H7 (cell line): ENCODE measurements around the gene DGLUCY. TPM values are rescaled to one million over a fixed set of nuclear protein-coding genes. Genes with fewer than 3 reads are reported as not detected.
"Not testable (repeated sequence)": the region's sequence is repeated elsewhere in the genome, so short reads cannot be mapped to it uniquely, and the experiment has no call there.

Experiments
- DNase-seq: peaks from one replicate; pipeline ENCODE4 v3.0.0; 2012
- H3K27me3 ChIP-seq: 2 replicates; pipeline ENCODE4 v1.6.0; 2011; ENCODE audit warnings: mild to moderate bottlenecking, low read length; ENCODE audit not compliant: control insufficient read depth, insufficient read depth
- H3K36me3 ChIP-seq: replicated peaks from 2 replicates; pipeline ENCODE4 v1.5.1; 2011; ENCODE audit warnings: low read length; ENCODE audit not compliant: control insufficient read depth, insufficient read depth
- H3K4me3 ChIP-seq: 2 replicates; pipeline ENCODE4 v1.5.1; 2011; ENCODE audit warnings: low read depth, mild to moderate bottlenecking, control low read depth, low read length, moderate library complexity; ENCODE audit not compliant: insufficient read depth
- total RNA-seq: library from RNA; depleted of rRNA; stranded (reverse); fragments of >200 nt; shearing (Covaris generic); gene quantifications from 2 replicates; pipeline ENCODE4 v1.2.3, GENCODE V29; 2014

DGLUCY gene
- total RNA-seq, 1 experiment from 2014 or later, result 20.3 TPM

DNA sequence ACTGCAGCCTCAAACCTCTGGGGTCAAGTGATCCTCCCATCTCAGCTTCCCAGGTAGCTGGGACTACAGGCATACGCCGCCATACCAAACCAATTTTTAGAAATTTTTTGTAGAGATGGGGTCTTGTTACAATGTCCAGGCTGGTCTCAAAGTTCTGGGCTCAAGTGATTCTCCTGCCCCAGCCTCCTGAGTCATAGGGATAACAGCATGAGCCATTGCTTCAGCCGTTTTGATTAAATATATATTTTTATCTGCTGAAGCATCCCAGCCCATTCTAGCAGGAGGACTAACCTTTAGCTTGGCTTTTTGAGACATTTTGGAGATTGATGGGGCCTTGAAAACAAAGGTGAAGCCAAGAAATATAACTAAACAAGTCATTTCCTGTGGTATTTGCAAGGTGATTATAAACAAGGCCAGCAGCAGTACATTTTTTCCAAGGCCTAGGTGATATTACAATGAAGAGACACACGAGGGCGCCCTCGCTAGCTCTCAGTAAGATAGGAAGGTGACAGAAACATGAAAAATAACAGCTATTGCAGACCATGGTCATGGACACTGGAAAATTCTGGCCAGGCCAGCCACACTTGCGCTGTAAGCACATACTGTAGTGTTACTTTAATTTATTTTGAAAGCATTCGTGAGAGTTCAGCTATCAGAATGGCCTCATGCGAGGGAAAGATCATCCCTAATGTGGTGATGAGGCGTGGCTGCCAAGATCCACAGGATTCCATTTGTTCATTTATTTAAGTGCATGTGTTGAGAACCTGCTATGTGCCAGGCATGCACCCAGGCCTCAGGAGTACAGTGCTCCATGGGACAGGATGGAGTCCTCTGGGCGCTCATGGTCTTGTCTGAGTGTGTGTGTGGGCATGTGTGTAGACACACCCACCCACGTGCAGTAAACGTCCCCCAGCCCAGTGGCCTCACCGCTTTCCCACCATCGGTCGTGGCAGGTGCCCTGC, 63.5 kb downstream of the DGLUCY start:
- Histone ChIP-seq H3K4me3 (no peak overlapping the region), H3K36me3 (peaks cover 2% of the 10 kb centered on the region), H3K27me3 (no peaks in the 10 kb centered on the region)
- peak; percentile 77 for DNase-seq

DNA sequence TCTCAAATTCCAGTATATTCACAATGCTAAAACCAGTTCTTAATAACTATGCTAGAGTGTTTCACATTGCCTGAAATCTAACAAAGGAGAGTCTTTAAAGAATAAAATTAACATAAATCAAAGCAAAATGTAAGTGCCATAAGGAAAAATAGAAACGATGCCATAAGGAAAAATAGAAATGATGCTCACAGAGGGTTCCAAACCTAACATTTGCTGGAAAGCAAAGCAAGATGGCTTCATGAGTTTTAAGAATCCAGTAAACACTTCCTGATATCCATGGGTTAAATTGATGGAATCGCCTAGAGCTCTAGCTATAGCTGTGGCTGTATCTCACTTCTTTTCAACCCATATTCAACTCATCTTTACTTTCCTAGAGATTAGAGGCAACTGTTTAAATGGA, 66.7 kb downstream of the DGLUCY start:
- Histone ChIP-seq H3K27me3 (no peaks in the 10 kb centered on the region), H3K4me3 (no peak overlapping the region), H3K36me3 (peaks cover 3% of the 10 kb centered on the region)
- DNase-seq, result no peak

DNA sequence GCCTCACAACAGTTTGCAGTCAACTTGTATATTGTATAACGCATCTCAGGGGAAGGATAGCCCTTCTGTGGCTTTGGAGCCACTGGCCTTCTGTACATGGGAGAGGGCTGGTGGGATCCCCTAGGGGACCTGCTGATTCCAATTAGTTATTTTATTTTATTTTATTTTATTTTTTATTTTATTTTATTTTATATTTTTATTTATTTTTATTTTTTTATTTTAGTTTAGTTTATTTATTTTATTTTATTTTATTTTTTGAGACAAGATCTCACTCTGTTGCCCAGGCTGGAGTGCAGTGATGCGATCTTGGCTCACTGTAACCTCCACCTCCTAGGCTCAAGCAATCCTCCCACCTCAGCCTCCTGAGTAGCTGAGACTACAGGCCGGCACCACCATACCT, 68.9 kb downstream of the DGLUCY start:
- not testable (repeated sequence) for H3K36me3 ChIP-seq, H3K27me3 ChIP-seq, DNase-seq, H3K4me3 ChIP-seq

DNA sequence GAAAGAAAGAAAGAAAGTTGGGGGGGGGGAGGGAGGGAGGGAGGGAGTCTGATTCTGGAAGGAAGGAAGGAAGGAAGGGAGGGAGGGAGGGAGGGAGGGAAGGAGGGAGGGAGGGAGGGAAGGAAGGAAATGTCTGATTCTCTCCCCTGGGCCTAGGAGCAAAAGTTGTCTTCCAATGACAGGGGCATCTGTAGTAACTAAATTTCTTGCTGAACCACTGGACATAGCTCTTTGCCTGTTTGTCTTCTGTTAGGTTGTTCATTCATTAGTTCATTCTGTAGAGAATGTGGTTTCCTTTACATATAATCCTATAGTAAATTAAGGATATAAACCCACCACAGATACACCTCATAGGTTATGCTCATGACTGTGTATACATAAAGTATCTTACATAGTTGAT, 70.7 kb downstream of the DGLUCY start:
- no peak overlapping the region for H3K4me3 ChIP-seq
- peaks cover 9% of the 10 kb centered on the region for H3K36me3 ChIP-seq
- DNase-seq, result no peak
- no peaks in the 10 kb centered on the region for H3K27me3 ChIP-seq

DNA sequence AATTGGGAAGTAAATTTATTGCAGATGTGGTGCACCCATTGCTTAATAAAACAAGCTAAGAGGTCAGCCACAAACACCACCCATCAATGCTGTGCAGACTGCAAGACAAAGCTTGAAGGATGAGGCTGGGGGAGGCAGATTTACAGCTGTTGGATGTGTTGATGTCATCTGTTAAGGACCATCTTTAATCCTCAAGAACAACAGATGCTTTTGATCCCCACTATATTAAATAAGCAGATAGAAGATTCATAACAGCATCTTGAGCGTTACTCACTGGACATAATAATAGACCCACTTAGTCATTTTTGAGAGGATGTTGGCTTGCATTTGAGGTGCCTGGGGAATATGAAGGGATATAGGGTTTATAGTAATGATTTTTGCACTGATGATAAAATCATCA, 71.8 kb downstream of the DGLUCY start:
- no peak overlapping the region for H3K4me3 ChIP-seq
- no peak for DNase-seq
- H3K36me3 ChIP-seq, result peaks cover 9% of the 10 kb centered on the region
- H3K27me3 ChIP-seq, result no peaks in the 10 kb centered on the region

DNA sequence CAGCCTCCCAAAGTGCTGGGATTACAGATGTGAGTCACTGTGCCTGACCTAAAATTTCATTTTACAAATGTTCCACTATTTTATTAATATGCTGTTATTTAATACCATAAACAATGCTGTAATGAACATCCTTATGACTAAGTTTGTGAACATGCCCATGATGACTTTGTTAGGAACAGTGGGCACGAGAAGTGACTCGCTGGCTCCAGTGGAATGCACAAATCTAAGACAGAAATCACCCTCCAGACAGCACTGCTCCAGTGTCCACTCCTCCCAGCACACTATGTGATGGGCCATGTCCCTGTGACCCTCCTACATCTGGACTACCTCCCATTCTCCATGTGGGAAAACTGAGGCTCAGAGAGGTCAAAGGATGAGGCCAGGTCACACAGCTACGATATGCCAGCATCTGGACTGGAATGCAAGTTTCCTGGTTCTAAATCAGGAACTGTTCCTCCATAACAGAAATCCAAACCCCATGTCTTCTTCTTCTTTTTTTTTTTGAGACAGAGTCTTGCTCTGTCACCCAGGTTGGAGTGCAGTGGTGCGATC, 72.7 kb downstream of the DGLUCY start:
- peaks cover 7% of the 10 kb centered on the region for H3K36me3 ChIP-seq
- no peaks in the 10 kb centered on the region for H3K27me3 ChIP-seq
- no peak overlapping the region for H3K4me3 ChIP-seq
- DNase-seq, result no peak

DNA sequence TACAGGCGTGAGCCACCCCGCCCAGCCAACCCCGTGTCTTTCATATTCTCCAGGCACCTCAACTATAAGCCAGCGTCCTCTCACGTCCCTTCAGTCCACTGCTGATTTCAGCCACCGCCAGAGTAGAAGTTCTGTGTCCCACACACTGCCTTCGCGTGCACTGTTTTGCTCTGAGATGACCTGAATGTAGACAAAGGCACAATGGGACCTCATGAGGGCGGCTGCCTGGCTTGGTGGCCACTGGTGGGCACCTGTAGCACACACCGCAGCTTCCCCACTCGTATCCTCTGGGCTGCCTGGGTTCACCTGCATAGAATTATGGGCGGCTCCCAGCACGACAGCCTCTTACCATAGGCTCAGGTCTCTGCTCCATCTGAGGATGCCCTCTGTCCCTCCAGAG, 73.4 kb downstream of the DGLUCY start:
- no peak for DNase-seq
- Histone ChIP-seq H3K27me3 (no peaks in the 10 kb centered on the region), H3K4me3 (no peak overlapping the region), H3K36me3 (peaks cover 7% of the 10 kb centered on the region)

DNA sequence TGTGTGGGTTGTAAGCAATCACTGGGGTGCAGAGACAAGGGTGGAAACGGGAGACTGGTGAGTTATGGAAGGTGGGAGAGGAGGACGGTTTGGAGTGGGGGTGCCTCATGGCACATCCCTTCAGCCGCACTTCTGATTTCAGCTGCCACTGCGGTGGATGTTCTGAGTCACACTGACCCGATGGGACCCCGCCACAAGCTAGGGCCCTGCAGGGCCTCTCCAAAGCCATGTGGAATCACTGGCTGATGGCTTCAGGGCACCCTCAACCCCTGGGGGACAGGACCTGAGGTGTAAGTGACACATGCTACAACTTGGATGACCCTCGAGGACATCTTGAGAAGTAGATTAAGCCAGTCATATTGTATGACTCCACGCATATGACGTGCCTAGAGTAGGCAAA, 77.0 kb downstream of the DGLUCY start:
- Histone ChIP-seq H3K36me3 (peaks cover 6% of the 10 kb centered on the region), H3K27me3 (no peaks in the 10 kb centered on the region), H3K4me3 (no peak overlapping the region)
- DNase-seq, result no peak

DNA sequence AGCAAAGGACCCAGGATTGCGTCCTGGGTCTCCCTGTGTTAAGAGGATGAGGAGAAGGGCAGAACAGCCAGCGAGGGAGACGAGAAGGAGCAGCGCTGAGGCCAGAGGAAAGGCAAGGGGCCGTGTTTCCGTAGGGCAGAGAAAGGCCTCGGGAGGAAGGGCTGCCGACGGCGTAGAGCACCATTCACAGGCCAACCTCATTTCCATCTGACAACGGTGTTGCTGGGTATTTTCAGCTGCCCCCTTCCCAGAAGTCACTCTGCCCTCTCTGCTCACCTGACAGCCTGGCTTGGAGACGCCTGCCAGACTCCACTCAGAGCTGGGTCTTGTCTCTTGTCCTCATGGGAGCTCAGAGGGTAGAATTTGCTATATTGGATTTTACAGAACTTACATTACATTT, 79.2 kb downstream of the DGLUCY start:
- Histone ChIP-seq H3K4me3 (no peak overlapping the region), H3K27me3 (no peaks in the 10 kb centered on the region), H3K36me3 (peaks cover 4% of the 10 kb centered on the region)
- no peak for DNase-seq

DNA sequence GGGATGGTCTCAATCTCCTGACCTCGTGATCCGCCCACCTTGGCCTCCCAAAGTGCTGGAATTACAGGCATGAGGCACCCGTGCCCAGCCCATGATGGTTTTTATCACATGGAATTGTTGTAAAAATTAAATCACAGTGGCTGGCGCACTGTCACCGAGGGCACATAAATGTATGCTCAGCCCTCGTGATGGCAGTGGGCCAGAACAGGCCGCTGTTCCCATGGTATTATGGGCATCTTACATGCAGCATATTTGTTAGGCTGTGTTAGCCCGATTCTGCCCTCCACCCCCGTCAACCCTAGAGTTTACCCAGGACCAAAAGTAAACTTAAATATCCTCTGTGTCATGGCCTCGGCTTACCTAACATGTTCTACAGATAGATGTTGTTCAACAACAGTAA, 82.0 kb downstream of the DGLUCY start:
- H3K36me3 ChIP-seq, result peaks cover 5% of the 10 kb centered on the region
- H3K4me3 ChIP-seq, result no peak overlapping the region
- no peaks in the 10 kb centered on the region for H3K27me3 ChIP-seq
- DNase-seq, result no peak

DNA sequence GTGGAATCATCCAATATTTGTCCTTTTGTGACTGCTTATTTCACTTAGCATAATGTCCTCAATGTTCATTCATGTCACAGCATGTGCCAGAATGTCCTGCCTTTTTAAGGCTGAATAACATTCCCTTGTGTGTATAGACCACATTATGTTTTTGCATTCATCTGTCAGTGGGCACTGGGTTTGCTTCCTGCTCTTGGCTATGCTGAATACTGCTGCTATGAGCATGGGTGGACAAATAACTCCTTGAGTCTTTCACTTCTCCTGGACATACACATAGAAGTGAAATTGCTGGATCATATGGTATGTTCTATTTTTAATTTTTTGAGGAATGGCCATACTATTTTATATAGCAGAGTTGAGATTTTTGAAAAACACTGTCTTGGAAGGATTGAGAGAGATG, 83.8 kb downstream of the DGLUCY start:
- DNase-seq, result no peak
- Histone ChIP-seq H3K36me3 (peaks cover 5% of the 10 kb centered on the region), H3K27me3 (no peaks in the 10 kb centered on the region), H3K4me3 (no peak overlapping the region)

DNA sequence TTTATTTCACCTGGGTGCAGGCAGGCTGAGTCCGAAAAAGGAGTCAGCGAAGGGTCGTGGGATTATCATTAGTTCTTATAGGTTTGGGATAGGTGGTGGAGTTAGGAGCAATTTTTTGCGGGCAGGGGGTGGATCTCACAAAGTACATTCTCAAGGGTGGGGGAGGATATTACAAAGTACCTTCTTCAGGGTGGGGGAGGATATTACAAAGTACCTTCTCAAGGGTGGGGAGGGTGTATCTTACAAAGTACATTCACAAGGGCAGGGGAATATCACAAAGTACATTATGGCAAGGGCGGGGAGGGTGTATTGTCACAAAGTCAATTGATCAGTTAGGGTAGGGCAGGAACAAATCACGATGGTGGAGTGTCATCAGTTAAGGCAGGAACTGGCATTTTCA, 86.9 kb downstream of the DGLUCY start:
- DNase-seq, H3K36me3 ChIP-seq, H3K4me3 ChIP-seq, H3K27me3 ChIP-seq: not testable (repeated sequence)

DNA sequence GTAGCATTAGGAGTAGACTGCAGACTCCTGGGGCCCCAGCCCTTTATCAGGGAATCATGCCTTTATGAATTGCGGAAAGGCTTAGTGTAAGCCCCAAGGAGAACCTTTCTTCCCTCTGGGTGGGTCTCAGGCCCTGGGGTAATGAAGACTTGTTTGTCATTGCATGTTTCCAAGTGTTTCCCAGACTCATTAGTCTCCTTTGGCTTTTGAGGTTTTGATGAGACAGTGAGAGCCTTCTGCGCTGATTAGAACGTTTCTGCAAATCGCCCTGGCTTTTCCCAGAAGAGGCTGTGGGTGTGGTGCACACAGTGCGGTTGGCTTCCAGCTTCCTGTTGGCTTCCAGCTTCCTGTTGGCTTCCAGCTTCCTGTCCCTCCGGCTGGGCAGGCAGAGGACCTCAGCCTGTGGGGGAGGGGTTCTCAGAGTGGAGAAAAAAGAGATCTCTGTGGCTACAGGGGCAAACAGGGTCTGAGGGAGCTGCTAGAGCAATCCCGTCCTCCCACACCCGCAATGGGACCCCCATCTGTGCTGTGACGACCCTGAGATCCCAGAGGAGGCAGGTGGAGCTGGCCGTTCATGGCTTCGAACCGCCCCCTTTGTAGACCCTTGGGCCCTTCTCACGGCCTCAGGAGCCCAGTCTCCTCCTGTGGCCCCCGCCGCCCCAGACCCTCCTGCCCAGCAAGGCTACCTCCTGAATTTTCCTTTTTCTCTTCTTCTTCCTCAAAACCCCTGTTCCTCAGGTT, 88.5 kb downstream of the DGLUCY start:
- Histone ChIP-seq H3K4me3 (no peak overlapping the region), H3K27me3 (no peaks in the 10 kb centered on the region), H3K36me3 (peaks cover 9% of the 10 kb centered on the region)
- DNase-seq, result no peak

DNA sequence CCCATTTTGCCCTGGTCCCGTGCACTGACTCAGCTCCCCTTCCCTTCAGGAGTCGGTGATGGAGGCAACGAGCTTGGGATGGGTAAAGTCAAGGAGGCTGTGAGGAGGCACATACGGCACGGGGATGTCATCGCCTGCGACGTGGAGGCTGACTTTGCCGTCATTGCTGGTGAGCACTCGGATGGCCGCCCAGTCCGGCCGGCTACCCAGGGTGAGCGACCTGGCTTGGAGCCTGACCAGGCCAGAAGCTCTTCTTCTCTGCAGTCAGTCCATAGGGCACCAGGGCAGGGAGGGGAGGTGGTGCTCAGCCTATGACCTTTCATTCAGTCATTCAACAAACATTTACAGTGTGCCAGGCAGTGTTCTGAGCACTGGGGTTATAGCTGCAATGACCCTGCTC, 90.8 kb downstream of the DGLUCY start:
- Histone ChIP-seq H3K36me3 (peaks cover 5% of the 10 kb centered on the region), H3K4me3 (no peak overlapping the region), H3K27me3 (no peaks in the 10 kb centered on the region)
- no peak for DNase-seq

DNA sequence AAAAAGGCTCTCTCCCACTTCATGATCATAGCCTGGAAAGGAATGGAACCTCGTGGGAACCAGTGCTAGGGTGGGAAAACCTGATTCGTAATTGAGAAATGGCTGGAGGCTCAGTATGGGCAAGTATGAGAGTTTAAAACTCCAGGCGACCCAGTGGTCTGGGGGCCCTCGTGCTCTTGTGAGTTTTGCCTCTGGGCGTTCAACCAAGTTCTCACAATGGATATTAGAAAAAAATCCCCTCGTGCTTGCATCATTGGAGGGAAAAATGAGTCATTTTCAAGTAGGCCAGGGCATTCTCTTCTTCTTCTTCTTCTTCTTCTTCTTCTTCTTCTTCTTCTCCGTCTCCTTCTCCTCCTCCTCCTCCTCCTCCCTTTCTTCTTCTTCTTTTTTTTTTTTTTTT, 91.6 kb downstream of the DGLUCY start:
- no peak for DNase-seq
- Histone ChIP-seq H3K36me3 (peaks cover 4% of the 10 kb centered on the region), H3K4me3 (no peak overlapping the region), H3K27me3 (no peaks in the 10 kb centered on the region)
